GM20000 (cell line): ENCODE results near the gene CHIT1.

Source experiments
- DNase-seq: peaks from one replicate; pipeline ENCODE4 v3.0.0; 2012; ENCODE audit warnings: low spot score
- CTCF ChIP-seq: IDR thresholded peaks from 2 replicates; pipeline ENCODE4 v1.5.1; 2012; ENCODE audit warnings: mild to moderate bottlenecking, control low read depth; ENCODE audit errors: extremely low read depth, missing control alignments

CHIT1 gene

DNA sequence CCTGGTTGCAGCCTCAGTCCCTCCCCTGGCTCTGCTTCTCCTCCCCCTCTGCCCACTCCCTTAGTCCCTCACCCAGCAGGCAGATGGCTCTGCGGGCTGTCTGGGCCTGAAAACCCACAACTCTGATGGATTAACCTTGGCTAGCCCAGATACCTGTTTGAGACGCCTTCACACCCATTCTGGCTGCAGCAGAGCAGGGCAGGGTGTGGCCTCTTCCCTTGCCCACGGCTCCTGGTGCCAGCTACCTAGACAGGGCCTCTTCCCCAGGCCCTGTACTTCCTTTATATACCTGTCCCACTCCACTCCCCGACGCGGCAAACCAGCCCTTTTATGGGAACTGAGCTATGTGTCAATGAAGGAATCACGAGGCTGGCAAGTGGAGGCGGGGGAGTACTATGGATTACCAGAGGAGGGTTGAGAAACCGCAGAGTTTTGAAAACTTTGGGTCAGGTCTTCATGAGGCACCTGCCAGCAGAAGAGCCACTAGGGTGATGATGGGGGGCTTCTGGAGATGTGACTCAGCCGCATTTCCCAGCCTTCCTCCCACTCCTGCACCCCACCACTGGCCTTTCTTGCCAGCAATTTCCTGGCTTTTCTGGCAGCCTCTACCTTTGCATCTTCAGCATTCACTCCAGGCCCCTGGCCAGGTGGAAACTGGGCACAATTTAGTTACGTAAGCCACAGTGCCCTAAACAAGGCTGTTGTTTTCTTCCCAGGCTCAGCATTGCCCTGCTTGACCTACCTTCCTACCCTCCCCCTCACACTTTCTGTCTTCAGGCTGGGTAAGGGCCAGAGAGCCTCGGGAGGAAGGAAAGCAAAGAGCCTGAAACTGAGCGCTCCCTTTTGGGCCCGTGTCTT is 42.8 kb downstream of the CHIT1 start, which contains the start of gene CHI3L1:
Gene CHI3L1, minus strand, starts transcription at position 259 of the 858 bp plus-strand sequence. Its CDS starts 81 bp downstream, at position 178.
- no peak for TF ChIP-seq CTCF
- no peak for DNase-seq

DNA sequence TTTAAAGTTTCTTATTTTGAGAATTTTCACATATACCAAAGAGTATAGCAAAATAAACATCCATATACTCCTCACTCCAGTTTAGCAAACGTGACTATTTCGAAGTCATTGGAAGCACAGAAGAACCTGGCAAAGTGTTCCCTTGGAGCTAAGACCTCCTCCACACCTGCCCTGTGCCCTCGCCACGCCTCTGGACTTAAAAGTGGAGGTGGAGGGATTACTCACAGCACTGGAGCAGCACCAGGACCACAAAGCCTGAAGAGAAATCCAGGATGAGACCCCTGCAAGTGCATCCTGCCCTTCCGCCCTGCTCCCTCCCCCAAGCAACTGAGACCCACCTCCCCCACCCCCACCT is 43.4 kb downstream of the CHIT1 start:
- no peak for TF ChIP-seq CTCF

DNA sequence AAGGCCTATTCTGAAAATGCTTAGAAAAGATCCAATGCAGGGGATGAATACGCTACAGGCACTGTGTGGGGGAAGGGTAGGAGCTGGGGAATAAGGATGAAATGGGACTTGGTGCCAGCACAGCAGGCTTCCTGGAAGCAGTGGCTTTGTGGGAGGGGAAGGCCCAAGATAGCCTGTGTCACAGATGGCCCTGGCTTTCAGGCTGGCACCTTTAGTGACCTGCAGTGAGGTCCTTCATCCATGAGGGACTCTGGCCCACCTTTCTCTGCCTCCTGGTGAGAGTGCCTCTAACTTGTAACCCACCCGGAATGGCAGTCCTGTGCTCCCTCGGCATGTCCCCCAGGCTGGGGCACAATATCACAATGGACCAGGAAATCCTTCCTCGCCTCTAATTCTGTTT is 43.9 kb downstream of the CHIT1 start:
- no peak for TF ChIP-seq CTCF

More for the DNA sequence above, 43.4 kb downstream of the CHIT1 start:
- no peak for DNase-seq

GRCh38 chr1:203185061-203185461 is 44.4 kb downstream of the CHIT1 start:
- DNase-seq = no peak
- TF ChIP-seq CTCF = no peak

More for the DNA sequence above, 43.9 kb downstream of the CHIT1 start:
- DNase-seq = no peak

DNA sequence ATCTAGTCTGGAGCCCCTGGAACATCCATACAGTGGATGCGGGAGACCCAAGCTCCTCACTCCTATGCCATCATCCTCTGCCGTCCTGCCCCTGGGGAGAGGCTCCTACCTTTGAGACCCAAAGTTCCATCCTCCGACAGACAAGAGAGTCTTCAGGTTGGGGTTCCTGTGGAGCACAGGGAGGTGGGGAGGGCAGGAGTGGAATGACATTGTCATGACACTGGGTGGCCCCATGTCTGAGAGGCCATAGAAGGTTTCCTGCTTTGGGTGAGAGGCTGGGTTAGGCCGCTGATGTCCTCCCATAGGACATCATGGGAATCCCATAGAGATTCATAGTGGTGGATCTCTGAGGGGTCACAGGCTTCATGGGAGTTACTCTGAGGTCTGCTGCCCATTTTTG is 45.0 kb downstream of the CHIT1 start:
- TF ChIP-seq CTCF = no peak
- no peak for DNase-seq

GRCh38 chr1:203183828-203184227 is 45.6 kb downstream of the CHIT1 start:
- TF ChIP-seq CTCF = no peak

DNA sequence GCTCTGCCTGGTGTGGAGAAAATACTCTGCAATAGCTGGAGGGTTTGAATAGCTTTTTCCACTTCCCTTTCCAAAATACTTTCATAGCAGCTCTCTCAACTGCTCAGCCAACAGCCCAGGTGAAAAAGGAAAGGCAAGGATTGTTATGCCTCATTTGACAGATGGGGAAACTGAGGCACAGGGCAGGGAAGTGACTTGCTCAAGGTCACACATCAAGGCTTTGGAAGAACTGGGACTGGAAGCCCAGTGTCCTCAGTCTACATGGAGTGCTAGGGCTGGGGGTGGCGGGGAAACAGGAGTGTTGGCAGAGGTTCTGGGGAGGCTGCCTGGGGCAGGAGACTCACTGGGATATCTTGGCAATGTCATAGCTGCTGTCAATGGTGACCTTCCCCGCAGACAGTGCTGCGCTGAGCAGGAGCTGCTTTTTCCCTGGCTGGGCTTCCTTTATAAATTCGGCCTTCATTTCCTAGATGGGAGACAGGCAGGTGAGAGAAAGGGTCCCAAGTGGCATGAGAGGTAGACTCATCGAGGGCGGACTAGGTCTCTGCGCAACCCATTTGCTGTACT is 47.0 kb downstream of the CHIT1 start:
- TF ChIP-seq CTCF = no peak
- no peak for DNase-seq

More at GRCh38 chr1:203183828-203184227, 45.6 kb downstream of the CHIT1 start:
- DNase-seq = no peak
